ENCODE results near the gene SPATS2.

DNA sequence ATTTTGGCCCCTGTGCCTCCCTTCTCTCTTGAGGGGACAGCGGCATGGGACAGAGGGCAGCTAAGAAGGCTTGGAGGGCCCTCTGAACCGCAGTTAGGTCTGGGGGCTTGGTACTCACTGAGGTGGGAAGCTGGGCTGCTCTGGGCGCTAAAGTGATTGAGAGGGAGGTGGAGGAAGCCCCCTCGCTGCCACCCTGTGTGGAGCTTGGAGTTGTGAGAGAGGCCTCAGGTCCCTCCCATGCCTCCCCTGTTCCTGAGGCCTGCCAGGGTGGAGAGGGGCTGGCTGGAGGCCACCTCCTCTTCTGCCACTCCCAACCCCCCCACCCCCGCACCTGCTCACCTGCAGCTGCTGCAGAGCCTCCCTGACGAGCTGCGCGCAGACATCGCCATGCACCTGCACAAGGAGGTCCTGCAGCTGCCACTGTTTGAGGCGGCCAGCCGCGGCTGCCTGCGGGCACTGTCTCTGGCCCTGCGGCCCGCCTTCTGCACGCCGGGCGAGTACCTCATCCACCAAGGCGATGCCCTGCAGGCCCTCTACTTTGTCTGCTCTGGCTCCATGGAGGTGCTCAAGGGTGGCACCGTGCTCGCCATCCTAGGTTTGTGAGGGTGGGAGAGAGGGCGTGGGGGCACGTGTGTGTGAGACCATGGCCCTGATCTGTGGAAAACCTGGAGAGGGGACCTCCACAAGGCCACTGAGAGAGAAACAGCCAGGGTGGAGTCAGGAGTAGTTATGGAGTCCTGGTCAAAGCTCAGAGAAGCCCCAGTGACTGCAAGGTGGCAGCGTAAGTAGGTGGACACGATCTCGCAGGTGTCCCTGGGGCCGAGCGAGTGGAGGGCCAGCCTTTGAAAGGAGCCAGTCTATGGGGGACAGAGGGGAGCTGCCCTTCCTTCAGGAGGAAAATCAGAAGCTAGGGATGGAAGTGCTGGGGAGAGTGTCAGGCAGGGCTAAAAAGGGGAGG, 182.8 kb downstream of the SPATS2 start:
- TF ChIP-seq, protein P1, sequence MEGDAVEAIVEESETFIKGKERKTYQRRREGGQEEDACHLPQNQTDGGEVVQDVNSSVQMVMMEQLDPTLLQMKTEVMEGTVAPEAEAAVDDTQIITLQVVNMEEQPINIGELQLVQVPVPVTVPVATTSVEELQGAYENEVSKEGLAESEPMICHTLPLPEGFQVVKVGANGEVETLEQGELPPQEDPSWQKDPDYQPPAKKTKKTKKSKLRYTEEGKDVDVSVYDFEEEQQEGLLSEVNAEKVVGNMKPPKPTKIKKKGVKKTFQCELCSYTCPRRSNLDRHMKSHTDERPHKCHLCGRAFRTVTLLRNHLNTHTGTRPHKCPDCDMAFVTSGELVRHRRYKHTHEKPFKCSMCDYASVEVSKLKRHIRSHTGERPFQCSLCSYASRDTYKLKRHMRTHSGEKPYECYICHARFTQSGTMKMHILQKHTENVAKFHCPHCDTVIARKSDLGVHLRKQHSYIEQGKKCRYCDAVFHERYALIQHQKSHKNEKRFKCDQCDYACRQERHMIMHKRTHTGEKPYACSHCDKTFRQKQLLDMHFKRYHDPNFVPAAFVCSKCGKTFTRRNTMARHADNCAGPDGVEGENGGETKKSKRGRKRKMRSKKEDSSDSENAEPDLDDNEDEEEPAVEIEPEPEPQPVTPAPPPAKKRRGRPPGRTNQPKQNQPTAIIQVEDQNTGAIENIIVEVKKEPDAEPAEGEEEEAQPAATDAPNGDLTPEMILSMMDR (IDR thresholded peaks at IDR 0.05), result no peak
- TF ChIP-seq POLR2A (IDR thresholded peaks at IDR 0.05), result no peak

Measured in thyroid gland (tissue), 4 donors.